Measurements from ENCODE around the gene GRID1. TPM values are rescaled to one million over a fixed set of nuclear protein-coding genes. Genes with fewer than 3 reads are reported as not detected.

GRID1 gene
- total RNA-seq, 4 donors from 2014 or later: 0.40 to 1.9 (median 1.00) TPM

- Histone ChIP-seq H3K36me3 (no peaks in the 10 kb centered on the region), H3K4me1 (no peaks in the 10 kb centered on the region), H3K27me3 (no peaks in the 10 kb centered on the region), H3K27ac (no peak overlapping the region), H3K9me3 (no peaks in the 10 kb centered on the region), H3K4me3 (no peak overlapping the region)
- intact Hi-C loops (cut with DNase I; ENCODE audit: low total_unique reads): no loop called here
- in situ Hi-C loops (cut with MboI; ENCODE audit: low pct_ligation_motif_present in 1 of 4, low pct_unique_long_range_greater_than_20kb in 1 of 4, low sequenced_read_pairs in 3 of 4): no loop called here
- no peak for DNase-seq
- WGBS, 2 donors (ENCODE audit: low coverage in 1 of 2): 88 to 96% methylated on average over 5 of the region's 5 CpGs
- TF ChIP-seq POLR2AphosphoS5 (IDR thresholded peaks at IDR 0.05) (no peak), POLR2A (IDR thresholded peaks at IDR 0.05) (no peak)
Measured at GRCh38 chr10:86057708-86058107, 308.9 kb downstream of the GRID1 start.

- Histone ChIP-seq H3K36me3 (no peaks in the 10 kb centered on the region), H3K4me3 (no peak overlapping the region), H3K4me1 (no peaks in the 10 kb centered on the region), H3K27ac (no peak overlapping the region), H3K9me3 (no peaks in the 10 kb centered on the region), H3K27me3 (no peaks in the 10 kb centered on the region)
- no peak for DNase-seq
- intact Hi-C loops (cut with DNase I; ENCODE audit: low total_unique reads): no loop called here
- in situ Hi-C loops (cut with MboI; ENCODE audit: low pct_ligation_motif_present in 1 of 4, low pct_unique_long_range_greater_than_20kb in 1 of 4, low sequenced_read_pairs in 3 of 4): no loop called here
- TF ChIP-seq POLR2A (IDR thresholded peaks at IDR 0.05) (no peak), POLR2AphosphoS5 (IDR thresholded peaks at IDR 0.05) (no peak), EP300 (IDR thresholded peaks at IDR 0.05; ENCODE audit: low read depth) (no peak), CTCF (IDR thresholded peaks at IDR 0.05) (no peak)
- WGBS, 2 donors (ENCODE audit: low coverage in 1 of 2): 90% methylated on average over 6 of the region's 6 CpGs; no CpG with 5 or more reads in 1 of the 2 donors
Measured at GRCh38 chr10:86056672-86057071, 309.9 kb downstream of the GRID1 start.

- no peaks in the 10 kb centered on the region for H3K27me3 ChIP-seq
- no peak overlapping the region for H3K27ac ChIP-seq
- in situ Hi-C loops (cut with MboI; ENCODE audit: low pct_ligation_motif_present in 1 of 4, low pct_unique_long_range_greater_than_20kb in 1 of 4, low sequenced_read_pairs in 3 of 4): no loop called here
- no peak for DNase-seq
- no peak overlapping the region for H3K4me3 ChIP-seq
- TF ChIP-seq POLR2A (IDR thresholded peaks at IDR 0.05): no peak
- TF ChIP-seq CTCF (IDR thresholded peaks at IDR 0.05): no peak
- TF ChIP-seq EP300 (IDR thresholded peaks at IDR 0.05; ENCODE audit: low read depth): no peak
- no peak for TF ChIP-seq POLR2AphosphoS5 (IDR thresholded peaks at IDR 0.05)
- intact Hi-C loops (cut with DNase I; ENCODE audit: low total_unique reads): no loop called here
- 46 to 71% methylated on average over 1 of the region's 1 CpG for WGBS, 2 donors (ENCODE audit: low coverage in 1 of 2)
- no peaks in the 10 kb centered on the region for H3K4me1 ChIP-seq
- no peaks in the 10 kb centered on the region for H3K9me3 ChIP-seq
- no peaks in the 10 kb centered on the region for H3K36me3 ChIP-seq
Measured at GRCh38 chr10:86055928-86056327, 310.7 kb downstream of the GRID1 start.

GRCh38 chr10:86053675-86054074 is 312.9 kb downstream of the GRID1 start:
- Histone ChIP-seq H3K4me3 (no peak overlapping the region), H3K9me3 (no peaks in the 10 kb centered on the region), H3K4me1 (no peaks in the 10 kb centered on the region), H3K36me3 (no peaks in the 10 kb centered on the region), H3K27ac (no peak overlapping the region), H3K27me3 (no peaks in the 10 kb centered on the region)
- WGBS, 2 donors (ENCODE audit: low coverage in 1 of 2): 72 to 74% methylated on average over 2 of the region's 2 CpGs
- no peak for TF ChIP-seq CTCF (IDR thresholded peaks at IDR 0.05)
- TF ChIP-seq POLR2AphosphoS5 (IDR thresholded peaks at IDR 0.05): no peak
- no peak for TF ChIP-seq POLR2A (IDR thresholded peaks at IDR 0.05)
- no peak for TF ChIP-seq EP300 (IDR thresholded peaks at IDR 0.05; ENCODE audit: low read depth)
- no peak for DNase-seq
- in situ Hi-C loops (cut with MboI; ENCODE audit: low pct_ligation_motif_present in 1 of 4, low pct_unique_long_range_greater_than_20kb in 1 of 4, low sequenced_read_pairs in 3 of 4) (no loop called here), intact Hi-C loops (cut with DNase I; ENCODE audit: low total_unique reads) (no loop called here)

GRCh38 chr10:86051586-86051985 is 315.0 kb downstream of the GRID1 start:
- Histone ChIP-seq H3K9me3 (no peaks in the 10 kb centered on the region), H3K27me3 (no peaks in the 10 kb centered on the region), H3K4me1 (no peaks in the 10 kb centered on the region), H3K27ac (no peak overlapping the region), H3K4me3 (no peak overlapping the region), H3K36me3 (no peaks in the 10 kb centered on the region)
- DNase-seq: no peak
- intact Hi-C loops (cut with DNase I; ENCODE audit: low total_unique reads): no loop called here
- in situ Hi-C loops (cut with MboI; ENCODE audit: low pct_ligation_motif_present in 1 of 4, low pct_unique_long_range_greater_than_20kb in 1 of 4, low sequenced_read_pairs in 3 of 4): no loop called here
- TF ChIP-seq CTCF (IDR thresholded peaks at IDR 0.05): no peak
- TF ChIP-seq EP300 (IDR thresholded peaks at IDR 0.05; ENCODE audit: low read depth): no peak
- TF ChIP-seq POLR2A (IDR thresholded peaks at IDR 0.05): no peak
- TF ChIP-seq POLR2AphosphoS5 (IDR thresholded peaks at IDR 0.05): no peak
- 33 to 69% methylated on average over 2 to 3 of the region's 3 CpGs for WGBS, 2 donors (ENCODE audit: low coverage in 1 of 2)
